Measurements from ENCODE around the gene CRYM.
"Not testable (repeated sequence)": the region's sequence is repeated elsewhere in the genome, so short reads cannot be mapped to it uniquely, and the experiment has no call there.

CRYM gene

DNA sequence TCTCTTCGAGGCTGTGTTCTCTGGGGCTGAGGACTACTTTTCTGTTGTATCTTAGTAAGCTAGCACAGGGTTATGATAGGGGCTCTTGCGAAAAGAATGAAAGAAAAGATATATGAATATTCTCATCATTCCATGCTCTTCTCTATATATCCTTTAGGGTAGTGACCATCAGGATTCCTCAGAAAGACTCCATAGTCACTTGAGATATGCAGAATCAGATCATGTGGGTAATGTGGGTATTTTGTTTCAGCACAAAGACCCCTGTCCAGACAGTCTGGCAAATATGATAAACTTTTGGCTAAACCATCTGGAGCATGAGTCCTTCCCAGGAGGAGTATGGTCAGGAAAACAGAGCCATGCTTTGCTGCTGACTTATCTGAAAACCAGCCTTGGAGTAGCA is 21.5 kb downstream of the CRYM start:
- no peak overlapping the region for H3K4me3 ChIP-seq (ENCODE audit: severe bottlenecking)
- TF ChIP-seq, protein P1, sequence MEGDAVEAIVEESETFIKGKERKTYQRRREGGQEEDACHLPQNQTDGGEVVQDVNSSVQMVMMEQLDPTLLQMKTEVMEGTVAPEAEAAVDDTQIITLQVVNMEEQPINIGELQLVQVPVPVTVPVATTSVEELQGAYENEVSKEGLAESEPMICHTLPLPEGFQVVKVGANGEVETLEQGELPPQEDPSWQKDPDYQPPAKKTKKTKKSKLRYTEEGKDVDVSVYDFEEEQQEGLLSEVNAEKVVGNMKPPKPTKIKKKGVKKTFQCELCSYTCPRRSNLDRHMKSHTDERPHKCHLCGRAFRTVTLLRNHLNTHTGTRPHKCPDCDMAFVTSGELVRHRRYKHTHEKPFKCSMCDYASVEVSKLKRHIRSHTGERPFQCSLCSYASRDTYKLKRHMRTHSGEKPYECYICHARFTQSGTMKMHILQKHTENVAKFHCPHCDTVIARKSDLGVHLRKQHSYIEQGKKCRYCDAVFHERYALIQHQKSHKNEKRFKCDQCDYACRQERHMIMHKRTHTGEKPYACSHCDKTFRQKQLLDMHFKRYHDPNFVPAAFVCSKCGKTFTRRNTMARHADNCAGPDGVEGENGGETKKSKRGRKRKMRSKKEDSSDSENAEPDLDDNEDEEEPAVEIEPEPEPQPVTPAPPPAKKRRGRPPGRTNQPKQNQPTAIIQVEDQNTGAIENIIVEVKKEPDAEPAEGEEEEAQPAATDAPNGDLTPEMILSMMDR (IDR thresholded peaks at IDR 0.05; ENCODE audit: poor library complexity, severe bottlenecking) = no peak

DNA sequence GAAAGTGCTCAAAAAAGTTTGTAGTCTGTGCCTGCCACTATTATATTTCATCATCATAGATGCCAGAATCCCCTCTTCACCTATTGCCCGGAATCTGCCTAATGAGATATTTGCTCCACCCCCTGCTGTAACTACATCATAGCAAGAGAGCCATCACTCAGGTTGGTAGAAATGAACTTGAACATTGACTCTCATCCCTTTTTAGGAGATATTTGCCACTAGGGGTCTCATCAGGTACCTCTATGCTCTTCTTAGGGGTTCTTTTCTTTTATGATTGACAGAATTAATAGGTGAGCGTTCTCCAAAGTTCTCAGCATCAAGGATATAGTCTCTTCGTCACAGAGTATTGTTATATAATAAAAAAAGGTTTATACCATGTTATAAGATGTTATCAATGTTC is 24.6 kb downstream of the CRYM start:
- no peaks in the 10 kb centered on the region for H3K27me3 ChIP-seq (ENCODE audit: insufficient read depth, poor library complexity, severe bottlenecking)
- H3K27ac ChIP-seq (ENCODE audit: poor library complexity, severe bottlenecking) = no peak overlapping the region
- H3K4me1 ChIP-seq (ENCODE audit: insufficient read depth, poor library complexity, severe bottlenecking) = no peaks in the 10 kb centered on the region
- TF ChIP-seq, protein P1 (IDR thresholded peaks at IDR 0.05; ENCODE audit: poor library complexity, severe bottlenecking) = no peak
- ATAC-seq (ENCODE audit: low read depth) = no peak
- no peaks in the 10 kb centered on the region for H3K36me3 ChIP-seq (ENCODE audit: low read depth)
- H3K4me3 ChIP-seq (ENCODE audit: severe bottlenecking) = no peak overlapping the region
- DNase-seq (ENCODE audit: low spot score) = no peak
- H3K9me3 ChIP-seq (ENCODE audit: severe bottlenecking) = no peaks in the 10 kb centered on the region

More for the DNA sequence above, 21.5 kb downstream of the CRYM start:
- H3K9me3 ChIP-seq (ENCODE audit: severe bottlenecking) = no peaks in the 10 kb centered on the region
- no peaks in the 10 kb centered on the region for H3K36me3 ChIP-seq (ENCODE audit: low read depth)
- no peaks in the 10 kb centered on the region for H3K27me3 ChIP-seq (ENCODE audit: insufficient read depth, poor library complexity, severe bottlenecking)
- no peak for ATAC-seq (ENCODE audit: low read depth)
- H3K4me1 ChIP-seq (ENCODE audit: insufficient read depth, poor library complexity, severe bottlenecking) = no peaks in the 10 kb centered on the region
- H3K27ac ChIP-seq (ENCODE audit: poor library complexity, severe bottlenecking) = no peak overlapping the region
- DNase-seq (ENCODE audit: low spot score) = no peak

- Histone ChIP-seq H3K9me3 (ENCODE audit: severe bottlenecking) (no peaks in the 10 kb centered on the region), H3K4me3 (ENCODE audit: severe bottlenecking) (no peak overlapping the region), H3K4me1 (ENCODE audit: insufficient read depth, poor library complexity, severe bottlenecking) (no peaks in the 10 kb centered on the region), H3K27ac (ENCODE audit: poor library complexity, severe bottlenecking) (no peak overlapping the region), H3K36me3 (ENCODE audit: low read depth) (no peaks in the 10 kb centered on the region), H3K27me3 (ENCODE audit: insufficient read depth, poor library complexity, severe bottlenecking) (no peaks in the 10 kb centered on the region)
- TF ChIP-seq, protein P1 (IDR thresholded peaks at IDR 0.05; ENCODE audit: poor library complexity, severe bottlenecking) = no peak
- ATAC-seq (ENCODE audit: low read depth) (no peak), DNase-seq (ENCODE audit: low spot score) (no peak)
Observed at GRCh38 chr16:21250072-21250923, 27.8 kb downstream of the CRYM start.

DNA sequence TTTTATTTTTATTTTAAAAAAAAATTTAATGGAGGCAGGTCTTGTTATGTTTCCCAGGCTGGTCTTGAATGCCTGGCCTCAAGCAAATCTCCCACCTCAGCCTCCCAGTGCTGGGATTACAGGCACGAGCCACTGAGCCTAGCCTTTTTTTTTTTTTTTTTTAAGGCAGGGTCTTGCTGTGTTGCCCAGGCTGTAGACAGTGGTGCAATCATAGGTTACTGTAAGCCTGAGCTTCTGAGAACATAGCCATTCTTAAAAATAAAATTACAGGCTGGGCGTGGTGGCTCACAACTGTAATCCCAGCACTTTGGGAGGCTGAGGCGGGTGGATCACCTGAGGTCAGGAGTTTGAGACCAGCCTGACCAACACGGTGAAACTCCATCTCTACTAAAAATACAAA is 29.9 kb downstream of the CRYM start:
- H3K9me3 ChIP-seq (ENCODE audit: severe bottlenecking); H3K36me3 ChIP-seq (ENCODE audit: low read depth); ATAC-seq (ENCODE audit: low read depth); H3K27me3 ChIP-seq (ENCODE audit: insufficient read depth, poor library complexity, severe bottlenecking); H3K27ac ChIP-seq (ENCODE audit: poor library complexity, severe bottlenecking); H3K4me1 ChIP-seq (ENCODE audit: insufficient read depth, poor library complexity, severe bottlenecking); H3K4me3 ChIP-seq (ENCODE audit: severe bottlenecking); DNase-seq (ENCODE audit: low spot score): not testable (repeated sequence)

- ATAC-seq (ENCODE audit: low read depth) (no peak), DNase-seq (ENCODE audit: low spot score) (no peak)
- TF ChIP-seq, protein P1 (IDR thresholded peaks at IDR 0.05; ENCODE audit: poor library complexity, severe bottlenecking) = no peak
- H3K4me3 ChIP-seq (ENCODE audit: severe bottlenecking) = no peak overlapping the region
- H3K27me3 ChIP-seq (ENCODE audit: insufficient read depth, poor library complexity, severe bottlenecking) = no peaks in the 10 kb centered on the region
- H3K9me3 ChIP-seq (ENCODE audit: severe bottlenecking) = no peaks in the 10 kb centered on the region
- H3K4me1 ChIP-seq (ENCODE audit: insufficient read depth, poor library complexity, severe bottlenecking) = no peaks in the 10 kb centered on the region
- H3K36me3 ChIP-seq (ENCODE audit: low read depth) = no peaks in the 10 kb centered on the region
- H3K27ac ChIP-seq (ENCODE audit: poor library complexity, severe bottlenecking) = no peak overlapping the region
Observed at GRCh38 chr16:21244518-21245215, 33.4 kb downstream of the CRYM start.

All from RWPE2 (cell line).